ENCODE measurements around the gene C20orf141. TPM values are rescaled to one million over a fixed set of nuclear protein-coding genes. Genes with fewer than 3 reads are reported as not detected.

C20orf141 gene
- total and polyA plus RNA-seq, 2 donors, result 1.3 TPM; not detected in 1

- Histone ChIP-seq H3K9me3 (ENCODE audit: control insufficient read depth in 2 of 2, insufficient read depth in 1 of 2, low read length in 1 of 2) (peaks cover 0 to 3% of the 10 kb centered on the region in 2 donors), H3K4me1 (ENCODE audit: control insufficient read depth in 2 of 2, insufficient read depth in 2 of 2, low read length in 2 of 2) (peaks cover under 1 to 10% of the 10 kb centered on the region in 2 donors), H3K27me3 (ENCODE audit: control insufficient read depth in 2 of 2, insufficient read depth in 1 of 2, low read length in 1 of 2) (peaks cover 18 to 53% of the 10 kb centered on the region in 2 donors), H3K27ac (ENCODE audit: low read depth in 1 of 2, low read length in 1 of 2) (no peak within 1 kb of the TSS), H3K36me3 (ENCODE audit: control insufficient read depth in 2 of 2, insufficient read depth in 2 of 2, low read length in 1 of 2) (no peaks in the 10 kb centered on the region), H3K4me3 (ENCODE audit: low read length in 2 of 2) (no peak within 1 kb of the TSS)
- no peak for DNase-seq (ENCODE audit: low read depth in 6 of 9, low spot score in 9 of 9)
- WGBS, result 95% methylated on average over 10 of the region's 10 CpGs
Observed at GRCh38 chr20:2816030-2816582, 1.3 kb downstream of the C20orf141 start, which contains the start of gene TMEM239. Gene TMEM239 (plus strand): TSS chr20:2816364. CDS start chr20:2816555, 191 bp downstream.

GRCh38 chr20:2816583-2817340 lies 2.0 kb downstream of the C20orf141 start:
- Histone ChIP-seq H3K27me3 (ENCODE audit: control insufficient read depth in 2 of 2, insufficient read depth in 1 of 2, low read length in 1 of 2) (peaks cover 20 to 57% of the 10 kb centered on the region in 2 donors), H3K4me1 (ENCODE audit: control insufficient read depth in 2 of 2, insufficient read depth in 2 of 2, low read length in 2 of 2) (peaks cover 7 to 16% of the 10 kb centered on the region in 2 donors), H3K9me3 (ENCODE audit: control insufficient read depth in 2 of 2, insufficient read depth in 1 of 2, low read length in 1 of 2) (peaks cover 0 to 3% of the 10 kb centered on the region in 2 donors), H3K27ac (ENCODE audit: low read depth in 1 of 2, low read length in 1 of 2) (no peak overlapping the region), H3K36me3 (ENCODE audit: control insufficient read depth in 2 of 2, insufficient read depth in 2 of 2, low read length in 1 of 2) (no peaks in the 10 kb centered on the region), H3K4me3 (ENCODE audit: low read length in 2 of 2) (no peak overlapping the region)
- WGBS, result 80% methylated on average over 20 of the region's 20 CpGs
- peak in 2 of 9 donors; percentile 39 to 56 for DNase-seq (ENCODE audit: low read depth in 6 of 9, low spot score in 9 of 9)

- 99% methylated on average over 2 of the region's 2 CpGs for WGBS
- Histone ChIP-seq H3K36me3 (ENCODE audit: control insufficient read depth in 2 of 2, insufficient read depth in 2 of 2, low read length in 1 of 2) (no peaks in the 10 kb centered on the region), H3K4me1 (ENCODE audit: control insufficient read depth in 2 of 2, insufficient read depth in 2 of 2, low read length in 2 of 2) (peaks cover 8 to 22% of the 10 kb centered on the region in 2 donors), H3K27ac (ENCODE audit: low read depth in 1 of 2, low read length in 1 of 2) (no peak overlapping the region), H3K9me3 (ENCODE audit: control insufficient read depth in 2 of 2, insufficient read depth in 1 of 2, low read length in 1 of 2) (peaks cover 0 to 3% of the 10 kb centered on the region in 2 donors), H3K27me3 (ENCODE audit: control insufficient read depth in 2 of 2, insufficient read depth in 1 of 2, low read length in 1 of 2) (peaks cover 20 to 60% of the 10 kb centered on the region in 2 donors), H3K4me3 (ENCODE audit: low read length in 2 of 2) (no peak overlapping the region)
- DNase-seq (ENCODE audit: low read depth in 6 of 9, low spot score in 9 of 9), result no peak
Observed at GRCh38 chr20:2817341-2817726, 2.5 kb downstream of the C20orf141 start.

GRCh38 chr20:2817891-2818595 lies 3.3 kb downstream of the C20orf141 start:
- H3K4me1 ChIP-seq (ENCODE audit: control insufficient read depth in 2 of 2, insufficient read depth in 2 of 2, low read length in 2 of 2), result peaks cover 8 to 22% of the 10 kb centered on the region in 2 donors
- H3K27me3 ChIP-seq (ENCODE audit: control insufficient read depth in 2 of 2, insufficient read depth in 1 of 2, low read length in 1 of 2), result peaks cover 20 to 60% of the 10 kb centered on the region in 2 donors
- H3K9me3 ChIP-seq (ENCODE audit: control insufficient read depth in 2 of 2, insufficient read depth in 1 of 2, low read length in 1 of 2), result peaks cover 0 to 3% of the 10 kb centered on the region in 2 donors
- no peak overlapping the region for H3K4me3 ChIP-seq (ENCODE audit: low read length in 2 of 2)
- H3K27ac ChIP-seq (ENCODE audit: low read depth in 1 of 2, low read length in 1 of 2), result no peak overlapping the region
- no peak for DNase-seq (ENCODE audit: low read depth in 6 of 9, low spot score in 9 of 9)
- 98% methylated on average over 7 of the region's 7 CpGs for WGBS
- no peaks in the 10 kb centered on the region for H3K36me3 ChIP-seq (ENCODE audit: control insufficient read depth in 2 of 2, insufficient read depth in 2 of 2, low read length in 1 of 2)

GRCh38 chr20:2820084-2820895 lies 5.5 kb downstream of the C20orf141 start:
- Histone ChIP-seq H3K27me3 (ENCODE audit: control insufficient read depth in 2 of 2, insufficient read depth in 1 of 2, low read length in 1 of 2) (peaks cover 20 to 51% of the 10 kb centered on the region in 2 donors), H3K4me1 (ENCODE audit: control insufficient read depth in 2 of 2, insufficient read depth in 2 of 2, low read length in 2 of 2) (peaks cover 8 to 22% of the 10 kb centered on the region in 2 donors), H3K36me3 (ENCODE audit: control insufficient read depth in 2 of 2, insufficient read depth in 2 of 2, low read length in 1 of 2) (no peaks in the 10 kb centered on the region), H3K9me3 (ENCODE audit: control insufficient read depth in 2 of 2, insufficient read depth in 1 of 2, low read length in 1 of 2) (peaks cover 0 to 3% of the 10 kb centered on the region in 2 donors), H3K4me3 (ENCODE audit: low read length in 2 of 2) (no peak overlapping the region), H3K27ac (ENCODE audit: low read depth in 1 of 2, low read length in 1 of 2) (no peak overlapping the region)
- DNase-seq (ENCODE audit: low read depth in 6 of 9, low spot score in 9 of 9), result no peak
- WGBS, result 57% methylated on average over 32 of the region's 32 CpGs

- peak overlapping the region in 1 of 2 donors; percentile 23 for H3K4me3 ChIP-seq (ENCODE audit: low read length in 2 of 2)
- H3K27me3 ChIP-seq (ENCODE audit: control insufficient read depth in 2 of 2, insufficient read depth in 1 of 2, low read length in 1 of 2), result peaks cover 20 to 46% of the 10 kb centered on the region in 2 donors
- peaks cover 0 to 3% of the 10 kb centered on the region in 2 donors for H3K9me3 ChIP-seq (ENCODE audit: control insufficient read depth in 2 of 2, insufficient read depth in 1 of 2, low read length in 1 of 2)
- H3K36me3 ChIP-seq (ENCODE audit: control insufficient read depth in 2 of 2, insufficient read depth in 2 of 2, low read length in 1 of 2), result no peaks in the 10 kb centered on the region
- peaks cover 9 to 23% of the 10 kb centered on the region in 2 donors for H3K4me1 ChIP-seq (ENCODE audit: control insufficient read depth in 2 of 2, insufficient read depth in 2 of 2, low read length in 2 of 2)
- H3K27ac ChIP-seq (ENCODE audit: low read depth in 1 of 2, low read length in 1 of 2), result no peak overlapping the region
- DNase-seq (ENCODE audit: low read depth in 6 of 9, low spot score in 9 of 9), result no peak
- 12% methylated on average over 68 of the region's 68 CpGs for WGBS
Observed at GRCh38 chr20:2820896-2821869, 6.4 kb downstream of the C20orf141 start.

- Histone ChIP-seq H3K27me3 (ENCODE audit: control insufficient read depth in 2 of 2, insufficient read depth in 1 of 2, low read length in 1 of 2) (peaks cover 20 to 43% of the 10 kb centered on the region in 2 donors), H3K9me3 (ENCODE audit: control insufficient read depth in 2 of 2, insufficient read depth in 1 of 2, low read length in 1 of 2) (peaks cover 0 to 3% of the 10 kb centered on the region in 2 donors), H3K4me3 (ENCODE audit: low read length in 2 of 2) (peak overlapping the region in 1 of 2 donors; percentile 23), H3K36me3 (ENCODE audit: control insufficient read depth in 2 of 2, insufficient read depth in 2 of 2, low read length in 1 of 2) (no peaks in the 10 kb centered on the region), H3K27ac (ENCODE audit: low read depth in 1 of 2, low read length in 1 of 2) (no peak overlapping the region), H3K4me1 (ENCODE audit: control insufficient read depth in 2 of 2, insufficient read depth in 2 of 2, low read length in 2 of 2) (peaks cover 15 to 24% of the 10 kb centered on the region in 2 donors)
- DNase-seq (ENCODE audit: low read depth in 6 of 9, low spot score in 9 of 9), result peak in 8 of 9 donors; percentile 49 to 92 (median 68)
- WGBS, result 17% methylated on average over 5 of the region's 5 CpGs
Observed at GRCh38 chr20:2822073-2822472, 7.3 kb downstream of the C20orf141 start.

- Histone ChIP-seq H3K4me3 (ENCODE audit: low read length in 2 of 2) (peak overlapping the region in 1 of 2 donors; percentile 14), H3K36me3 (ENCODE audit: control insufficient read depth in 2 of 2, insufficient read depth in 2 of 2, low read length in 1 of 2) (no peaks in the 10 kb centered on the region), H3K27me3 (ENCODE audit: control insufficient read depth in 2 of 2, insufficient read depth in 1 of 2, low read length in 1 of 2) (peaks cover 10 to 33% of the 10 kb centered on the region in 2 donors), H3K4me1 (ENCODE audit: control insufficient read depth in 2 of 2, insufficient read depth in 2 of 2, low read length in 2 of 2) (peaks cover 15 to 19% of the 10 kb centered on the region in 2 donors), H3K9me3 (ENCODE audit: control insufficient read depth in 2 of 2, insufficient read depth in 1 of 2, low read length in 1 of 2) (no peaks in the 10 kb centered on the region), H3K27ac (ENCODE audit: low read depth in 1 of 2, low read length in 1 of 2) (no peak overlapping the region)
- WGBS, result 18% methylated on average over 2 of the region's 2 CpGs
- peak in 4 of 9 donors; percentile 40 to 77 (median 46) for DNase-seq (ENCODE audit: low read depth in 6 of 9, low spot score in 9 of 9)
Observed at GRCh38 chr20:2825761-2826160, 11.0 kb downstream of the C20orf141 start.
